Lung (tissue), 12 donors: ENCODE data around the gene CTTN. TPM values are rescaled to one million over a fixed set of nuclear protein-coding genes. Genes with fewer than 3 reads are reported as not detected.

Source experiments
- ATAC-seq: fragments of 200-7000 bp; cut with Tn5 transposase; one replicate; pipeline ENCODE4 v1.9.1; 2020; ENCODE audit warnings: moderate number of reproducible peaks; ENCODE audit not compliant: insufficient read depth, low FRiP score
- DNase-seq, 3 donors: peaks; one replicate each; pipeline ENCODE4 v3.0.0-alpha.2; 2013 to 2017
- H3K27ac ChIP-seq, 2 donors: one replicate each; pipeline ENCODE4 v1.5.1; 2013; ENCODE audit warnings: mild to moderate bottlenecking in 2 of 2, moderate library complexity in 2 of 2, control low read depth in 1 of 2, inconsistent platforms in 1 of 2, low read depth in 1 of 2, low read length in 1 of 2
- H3K27me3 ChIP-seq, 3 donors: one replicate each; pipeline ENCODE4 v1.5.1; 2013; ENCODE audit warnings: low read length in 2 of 3; ENCODE audit not compliant: control insufficient read depth in 3 of 3, insufficient read depth in 3 of 3
- H3K36me3 ChIP-seq, 4 donors: one replicate each; pipeline ENCODE4 v1.5.1; 2013; ENCODE audit warnings: low read length in 4 of 4, mild to moderate bottlenecking in 1 of 4, moderate library complexity in 1 of 4; ENCODE audit not compliant: control insufficient read depth in 4 of 4, insufficient read depth in 4 of 4
- H3K4me1 ChIP-seq, 5 donors: one replicate each; pipeline ENCODE4 v1.5.1; 2013; ENCODE audit warnings: low read length in 5 of 5, mild to moderate bottlenecking in 2 of 5, moderate library complexity in 1 of 5; ENCODE audit not compliant: control insufficient read depth in 5 of 5, insufficient read depth in 5 of 5
- H3K4me3 ChIP-seq: one replicate; pipeline ENCODE4 v1.5.1; 2013; ENCODE audit warnings: mild to moderate bottlenecking, control low read depth, moderate library complexity
- H3K9ac ChIP-seq, 2 donors: one replicate each; pipeline ENCODE4 v1.5.1; 2013; ENCODE audit warnings: low read length in 2 of 2, control low read depth in 1 of 2; ENCODE audit not compliant: insufficient read depth in 1 of 2
- H3K9me3 ChIP-seq, 4 donors: one replicate each; pipeline ENCODE4 v1.5.1; 2013; ENCODE audit warnings: low read length in 3 of 4, mild to moderate bottlenecking in 1 of 4, moderate library complexity in 1 of 4; ENCODE audit not compliant: control insufficient read depth in 4 of 4, insufficient read depth in 3 of 4
- CTCF ChIP-seq: IDR thresholded peaks from 2 replicates; pipeline ENCODE4 v1.5.1; 2012; ENCODE audit warnings: mild to moderate bottlenecking; ENCODE audit errors: control extremely low read depth, extremely low read depth
- WGBS, 2 donors: extraction: QIAGEN DNeasy Blood & Tissue Kit; methylation state at CpG; one replicate each; pipeline ENCODE4 v1.1.7; 2013; 5-methylcytosine and 5-hydroxymethylcytosine counted together
- polyA plus RNA-seq, 2 donors: library from polyadenylated mRNA; stranded (reverse); fragments of 200-250 nt; gene quantifications; one replicate each; pipeline ENCODE4 v1.2.1, GENCODE V29; 2013
- total RNA-seq, 2 donors: library from RNA; depleted of rRNA in 1 of 2; stranded (reverse); fragments of >200 nt in 1 of 2; gene quantifications; one replicate each; pipeline ENCODE4 v1.2.1, GENCODE V29; 2014 to 2021
- donor health status: control.
- donor health status: control.
- donor health status: Bipolar disorder and iron deficiency.
- donor health status: healthy.
- donor health status: DM: yes; HTN: yes; CAD: no.

CTTN gene
- total and polyA plus RNA-seq, 4 donors, result 89.8 to 235 (median 154) TPM

GRCh38 chr11:70409437-70409836 lies 11.1 kb downstream of the CTTN start:
- DNase-seq, result no peak
- Histone ChIP-seq H3K36me3 (peaks cover 31 to 61% (median 48%) of the 10 kb centered on the region in 4 donors), H3K27ac (no peak overlapping the region), H3K27me3 (no peaks in the 10 kb centered on the region), H3K9me3 (no peaks in the 10 kb centered on the region), H3K4me3 (no peak overlapping the region), H3K4me1 (no peaks in the 10 kb centered on the region), H3K9ac (no peak overlapping the region)
- TF ChIP-seq CTCF, result no peak
- 88 to 93% methylated on average over 10 of the region's 10 CpGs for WGBS, 2 donors
- no peak for ATAC-seq

GRCh38 chr11:70409871-70410270 lies 11.5 kb downstream of the CTTN start:
- H3K27ac ChIP-seq, result no peak overlapping the region
- no peak for TF ChIP-seq CTCF
- H3K27me3 ChIP-seq, result no peaks in the 10 kb centered on the region
- no peaks in the 10 kb centered on the region for H3K9me3 ChIP-seq
- no peak overlapping the region for H3K4me3 ChIP-seq
- peaks cover 31 to 65% (median 50%) of the 10 kb centered on the region in 4 donors for H3K36me3 ChIP-seq
- ATAC-seq (no peak), DNase-seq (no peak)
- 92 to 96% methylated on average over 7 of the region's 7 CpGs for WGBS, 2 donors
- H3K9ac ChIP-seq, result no peak overlapping the region
- no peaks in the 10 kb centered on the region for H3K4me1 ChIP-seq

GRCh38 chr11:70410276-70411205 lies 12.2 kb downstream of the CTTN start:
- no peaks in the 10 kb centered on the region for H3K27me3 ChIP-seq
- no peak overlapping the region for H3K27ac ChIP-seq
- no peaks in the 10 kb centered on the region for H3K9me3 ChIP-seq
- 72 to 83% methylated on average over 29 of the region's 29 CpGs for WGBS, 2 donors
- H3K36me3 ChIP-seq, result peaks cover 33 to 69% (median 55%) of the 10 kb centered on the region in 4 donors
- no peak overlapping the region for H3K9ac ChIP-seq
- no peak for ATAC-seq
- H3K4me3 ChIP-seq, result no peak overlapping the region
- DNase-seq, result no peak
- no peaks in the 10 kb centered on the region for H3K4me1 ChIP-seq
- TF ChIP-seq CTCF, result no peak
